Keratinocyte (primary cell): Measurements from ENCODE around the gene SORL1.

Experiments used
- CTCF ChIP-seq, 3 experiments: IDR thresholded peaks in 1 of 3; conservative IDR thresholded peaks in 1 of 3; optimal IDR thresholded peaks in 1 of 3; 2 replicates in 2 of 3; 3 replicates in 1 of 3; pipeline versions ENCODE3 to v1.5.1; 2011; ENCODE audit warnings: low read length in 3 of 3, mild to moderate bottlenecking in 3 of 3, moderate library complexity in 2 of 3, control low read depth in 1 of 3, inconsistent platforms in 1 of 3; ENCODE audit not compliant: insufficient read depth in 2 of 3; ENCODE audit errors: extremely low read depth in 1 of 3
- EZH2 ChIP-seq: IDR thresholded peaks from one replicate; pipeline ENCODE4 v1.6.1; 2012; ENCODE audit warnings: inconsistent platforms, mild to moderate bottlenecking, low read length, moderate library complexity

- TF ChIP-seq CTCF (optimal IDR thresholded peaks at IDR 0.05 in 1 of 3, IDR thresholded peaks at IDR 0.05 in 1 of 3, conservative IDR thresholded peaks at IDR 0.05 in 1 of 3; ENCODE audit: extremely low read depth in 1 of 3, insufficient read depth in 2 of 3, low read length in 3 of 3) (peak in 2 of 3 experiments; percentile 77 to 94), EZH2 (no peak)
Measured at GRCh38 chr11:121451986-121452608, at the start of gene SORL1.
